HepG2 (cell line): ENCODE results near the gene GRIP2. TPM values are rescaled to one million over a fixed set of nuclear protein-coding genes. Genes with fewer than 3 reads are reported as not detected.

Experiments
- ELF4 ChIP-seq: sonication (generic); formaldehyde crosslinking; IDR thresholded peaks from 2 replicates; pipeline ENCODE4 v1.5.0; 2020; ENCODE audit warnings: missing genetic modification reagents, mild to moderate bottlenecking, moderate library complexity, borderline replicate concordance
- FOXA1 ChIP-seq, 2 experiments: fragments of 450-650 bp in 1 of 2; sonication (generic) in 1 of 2; formaldehyde crosslinking in 1 of 2; IDR thresholded peaks; 2 replicates each; pipeline versions ENCODE4 v1.4.0 to v1.6.1; 2016 to 2020; ENCODE audit warnings: missing genetic modification reagents in 1 of 2
- HCFC1 ChIP-seq: fragments of 150-350 bp; IDR thresholded peaks from 2 replicates; pipeline ENCODE4 v1.6.1; 2014; ENCODE audit warnings: low read depth, low read length
- IRF9 ChIP-seq: sonication (generic); formaldehyde crosslinking; IDR thresholded peaks from 2 replicates; pipeline ENCODE4 v1.8.0; 2022; ENCODE audit warnings: missing genetic modification reagents, mild to moderate bottlenecking, borderline replicate concordance
- JUND ChIP-seq: sonication (generic); formaldehyde crosslinking; IDR thresholded peaks from 2 replicates; pipeline ENCODE4 v1.8.0; 2022; ENCODE audit warnings: mild to moderate bottlenecking, missing genetic modification reagents
- PTBP1 ChIP-seq: fragments of 200-400 bp; formaldehyde crosslinking; IDR thresholded peaks from 2 replicates; pipeline ENCODE4 v1.6.1; 2018; ENCODE audit warnings: low read length, low read depth; ENCODE audit not compliant: poor library complexity, severe bottlenecking
- RAD21 ChIP-seq: fragments of 450-650 bp; formaldehyde crosslinking; IDR thresholded peaks from 2 replicates; pipeline ENCODE4 v1.5.0; 2020; ENCODE audit warnings: mild to moderate bottlenecking
- RERE ChIP-seq: IDR thresholded peaks from 2 replicates; pipeline ENCODE4 v1.6.1; 2016; ENCODE audit warnings: low read depth, missing genetic modification reagents, missing compliant biosample characterization
- SOX13 ChIP-seq, 3 experiments: fragments of 450-650 bp in 1 of 3; sonication (generic) in 1 of 3; formaldehyde crosslinking in 1 of 3; IDR thresholded peaks in 2 of 3; conservative IDR thresholded peaks in 1 of 3; 2 replicates each; pipeline versions ENCODE4 v1.5.0 to v1.6.1; 2016 to 2020; ENCODE audit warnings: antibody characterized with exemption in 1 of 3, mild to moderate bottlenecking in 1 of 3, missing compliant biosample characterization in 1 of 3, missing genetic modification reagents in 1 of 3, moderate library complexity in 1 of 3
- STAG1 ChIP-seq: sonication (generic); formaldehyde crosslinking; IDR thresholded peaks from 2 replicates; pipeline ENCODE4 v1.4.0; 2020; ENCODE audit warnings: missing genetic modification reagents
- ZNF687 ChIP-seq: sonication (generic); formaldehyde crosslinking; IDR thresholded peaks from 2 replicates; pipeline ENCODE4 v1.5.1; 2020; ENCODE audit warnings: mild to moderate bottlenecking, missing genetic modification reagents, moderate library complexity
- ZNF749 ChIP-seq: sonication (generic); formaldehyde crosslinking; IDR thresholded peaks from 2 replicates; pipeline ENCODE4 v1.8.0; 2022; ENCODE audit warnings: mild to moderate bottlenecking, missing genetic modification reagents, moderate library complexity, borderline replicate concordance
- polyA plus RNA-seq, 8 experiments: library from polyadenylated mRNA; depleted of rRNA in 3 of 8; stranded (reverse) in 7 of 8; unstranded in 1 of 8; fragments of >200 nt; fragmentation: Illumina TruSeq in 4 of 8; extraction: Trizol in 4 of 8; gene quantifications; 2 replicates each; pipeline versions ENCODE4 v1.2.1 to v1.2.3, GENCODE V29; 2011 to 2016; ENCODE audit warnings: low read depth in 4 of 8, missing spikeins in 1 of 8, mixed read lengths in 1 of 8; ENCODE audit not compliant: insufficient read depth in 1 of 8
- total RNA-seq, 5 experiments: library from RNA; depleted of rRNA; stranded (reverse); fragments of >200 nt; fragmentation: Illumina TruSeq; extraction: Trizol; gene quantifications; 2 replicates each; pipeline ENCODE4 v1.2.3, GENCODE V29; 2016; ENCODE audit warnings: low read depth in 1 of 5
- TF ChIP-seq, protein P1 (sequence below): sonication (generic); formaldehyde crosslinking; IDR thresholded peaks from 2 replicates; pipeline ENCODE4 v1.4.0; 2020; ENCODE audit warnings: missing genetic modification reagents
- TF ChIP-seq, protein P2 (sequence below): sonication (generic); formaldehyde crosslinking; IDR thresholded peaks from 2 replicates; pipeline ENCODE4 v1.5.0; 2020; ENCODE audit warnings: missing genetic modification reagents, mild to moderate bottlenecking, borderline replicate concordance

GRIP2 gene
- total and polyA plus RNA-seq, 2 of the 13 experiments (the other 11 are each of a cell fraction or from before 2014, with no cell fraction given) = 0.11 to 0.24 TPM

DNA sequence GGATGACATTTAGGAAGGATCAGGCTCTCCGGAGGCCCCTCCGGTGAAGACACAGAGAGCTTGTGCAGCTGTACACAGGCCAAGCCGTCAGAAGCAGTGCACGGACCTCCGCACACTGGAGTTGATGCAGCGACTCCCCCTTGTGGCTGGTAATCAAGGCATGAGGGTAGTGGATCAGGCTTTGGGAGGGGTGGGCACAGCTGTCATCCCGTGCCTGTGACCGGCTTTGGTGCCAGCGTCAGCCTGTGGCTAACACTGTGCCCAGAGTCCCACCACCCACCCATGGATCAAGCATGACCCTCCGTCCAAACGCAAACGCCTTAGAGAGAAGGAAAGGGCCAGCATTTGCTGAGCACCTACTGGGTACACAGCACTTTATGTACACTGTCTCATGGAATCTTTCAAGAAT, 8.2 kb upstream of the GRIP2 start (continued):
- TF ChIP-seq RERE = no peak
- TF ChIP-seq STAG1 (CRISPR knock-in tag) = peak; percentile 76
- TF ChIP-seq RAD21 (CRISPR knock-in tag) = peak; percentile 68
- no peak for TF ChIP-seq HCFC1
- no peak for TF ChIP-seq SOX13 (IDR thresholded peaks at IDR 0.05)
- no peak for TF ChIP-seq SOX13 (CRISPR knock-in tag; conservative IDR thresholded peaks at IDR 0.05 in 1 of 2, IDR thresholded peaks at IDR 0.05 in 1 of 2)
- TF ChIP-seq PTBP1 = no peak
- no peak for TF ChIP-seq IRF9 (CRISPR knock-in tag)
- no peak for TF ChIP-seq ZNF749 (CRISPR knock-in tag)
- peak; percentile 32 for TF ChIP-seq ZNF687 (CRISPR knock-in tag)
- TF ChIP-seq, protein P1, sequence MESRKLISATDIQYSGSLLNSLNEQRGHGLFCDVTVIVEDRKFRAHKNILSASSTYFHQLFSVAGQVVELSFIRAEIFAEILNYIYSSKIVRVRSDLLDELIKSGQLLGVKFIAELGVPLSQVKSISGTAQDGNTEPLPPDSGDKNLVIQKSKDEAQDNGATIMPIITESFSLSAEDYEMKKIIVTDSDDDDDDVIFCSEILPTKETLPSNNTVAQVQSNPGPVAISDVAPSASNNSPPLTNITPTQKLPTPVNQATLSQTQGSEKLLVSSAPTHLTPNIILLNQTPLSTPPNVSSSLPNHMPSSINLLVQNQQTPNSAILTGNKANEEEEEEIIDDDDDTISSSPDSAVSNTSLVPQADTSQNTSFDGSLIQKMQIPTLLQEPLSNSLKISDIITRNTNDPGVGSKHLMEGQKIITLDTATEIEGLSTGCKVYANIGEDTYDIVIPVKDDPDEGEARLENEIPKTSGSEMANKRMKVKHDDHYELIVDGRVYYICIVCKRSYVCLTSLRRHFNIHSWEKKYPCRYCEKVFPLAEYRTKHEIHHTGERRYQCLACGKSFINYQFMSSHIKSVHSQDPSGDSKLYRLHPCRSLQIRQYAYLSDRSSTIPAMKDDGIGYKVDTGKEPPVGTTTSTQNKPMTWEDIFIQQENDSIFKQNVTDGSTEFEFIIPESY (CRISPR knock-in tag) = no peak
- no peak for TF ChIP-seq ELF4
- TF ChIP-seq, protein P2, sequence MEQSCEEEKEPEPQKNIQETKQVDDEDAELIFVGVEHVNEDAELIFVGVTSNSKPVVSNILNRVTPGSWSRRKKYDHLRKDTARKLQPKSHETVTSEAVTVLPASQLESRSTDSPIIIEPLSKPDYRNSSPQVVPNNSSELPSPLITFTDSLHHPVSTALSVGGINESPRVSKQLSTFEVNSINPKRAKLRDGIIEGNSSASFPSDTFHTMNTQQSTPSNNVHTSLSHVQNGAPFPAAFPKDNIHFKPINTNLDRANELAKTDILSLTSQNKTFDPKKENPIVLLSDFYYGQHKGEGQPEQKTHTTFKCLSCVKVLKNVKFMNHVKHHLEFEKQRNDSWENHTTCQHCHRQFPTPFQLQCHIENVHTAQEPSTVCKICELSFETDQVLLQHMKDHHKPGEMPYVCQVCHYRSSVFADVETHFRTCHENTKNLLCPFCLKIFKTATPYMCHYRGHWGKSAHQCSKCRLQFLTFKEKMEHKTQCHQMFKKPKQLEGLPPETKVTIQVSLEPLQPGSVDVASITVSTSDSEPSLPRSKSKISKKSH = no peak
- no peak for TF ChIP-seq FOXA1 (IDR thresholded peaks at IDR 0.05)
- TF ChIP-seq FOXA1 (CRISPR knock-in tag; IDR thresholded peaks at IDR 0.05) = 0 out of 2 replicates have a peak, but pooled peaks have one; percentile 42
- no peak for TF ChIP-seq JUND (CRISPR knock-in tag)
